WTC11 (cell line): ENCODE measurements around the gene FNDC7. TPM values are rescaled to one million over a fixed set of nuclear protein-coding genes. Genes with fewer than 3 reads are reported as not detected.

Experiments used
- ATAC-seq: fragments of 200-7000 bp; cut with Tn5 transposase; 2 replicates; pipeline ENCODE4 v1.10.0; 2021; ENCODE audit warnings: mild to moderate bottlenecking, moderate library complexity
- CTCF ChIA-PET: fragments of 300-600 bp; sonication (Branson Sonifier 250); formaldehyde crosslinking; loops from one replicate; lab custom pipeline; 2021; ENCODE audit warnings: antibody characterized with exemption; lab: Charles Lee
- POLR2A ChIA-PET: fragments of 350-600 bp; sonication (Branson Sonifier 250); formaldehyde crosslinking; loops from one replicate; lab custom pipeline; 2021; ENCODE audit warnings: antibody characterized with exemption; lab: Charles Lee
- DNase-seq: peaks from one replicate; pipeline ENCODE4 v3.0.0; 2021; ENCODE audit warnings: low spot score
- H3K27ac Mint-ChIP-seq: 2 replicates; pipeline ENCODE4 v1.8.0; 2021; ENCODE audit warnings: mixed read lengths
- H3K27me3 Mint-ChIP-seq: 2 replicates; pipeline ENCODE4 v1.8.0; 2021; ENCODE audit warnings: low read depth, mild to moderate bottlenecking, moderate library complexity, mixed read lengths
- H3K36me3 Mint-ChIP-seq: 2 replicates; pipeline ENCODE4 v1.8.0; 2021; ENCODE audit warnings: mixed read lengths
- H3K4me1 Mint-ChIP-seq: 2 replicates; pipeline ENCODE4 v1.8.0; 2022; ENCODE audit warnings: mixed read lengths
- H3K4me3 Mint-ChIP-seq: 2 replicates; pipeline ENCODE4 v1.8.0; 2021; ENCODE audit warnings: mild to moderate bottlenecking, moderate library complexity, mixed read lengths
- H3K9me3 Mint-ChIP-seq: 2 replicates; pipeline ENCODE4 v1.8.0; 2021; ENCODE audit warnings: mixed read lengths
- AR ChIP-seq: fragments of 250-450 bp; sonication (Bioruptor Pico); IDR thresholded peaks from 2 replicates; pipeline ENCODE4 v1.9.0; 2021; ENCODE audit warnings: mild to moderate bottlenecking
- CREB1 ChIP-seq: sonication (generic); formaldehyde crosslinking; IDR thresholded peaks from 2 replicates; pipeline ENCODE4 v1.8.0; 2023; ENCODE audit warnings: mild to moderate bottlenecking, missing genetic modification reagents
- CREM ChIP-seq: sonication (generic); formaldehyde crosslinking; IDR thresholded peaks from 2 replicates; pipeline ENCODE4 v1.8.1; 2022; ENCODE audit warnings: mild to moderate bottlenecking, missing genetic modification reagents, moderate library complexity
- E2F4 ChIP-seq: sonication (generic); formaldehyde crosslinking; IDR thresholded peaks from 2 replicates; pipeline ENCODE4 v1.8.1; 2022; ENCODE audit warnings: low read depth, mild to moderate bottlenecking, moderate library complexity, missing genetic modification reagents, borderline replicate concordance
- FOXJ3 ChIP-seq: sonication (generic); formaldehyde crosslinking; IDR thresholded peaks from 2 replicates; pipeline ENCODE4 v1.9.0; 2021; ENCODE audit warnings: missing genetic modification reagents, mild to moderate bottlenecking, borderline replicate concordance
- FOXP1 ChIP-seq: sonication (generic); formaldehyde crosslinking; IDR thresholded peaks from 2 replicates; pipeline ENCODE4 v1.8.0; 2022; ENCODE audit warnings: missing genetic modification reagents, mild to moderate bottlenecking, moderate library complexity, borderline replicate concordance
- IRF2 ChIP-seq: sonication (generic); formaldehyde crosslinking; IDR thresholded peaks from 2 replicates; pipeline ENCODE4 v1.8.0; 2022; ENCODE audit warnings: low read depth, missing genetic modification reagents, borderline replicate concordance
- JUN ChIP-seq: sonication (generic); formaldehyde crosslinking; IDR thresholded peaks from 2 replicates; pipeline ENCODE4 v1.8.0; 2023; ENCODE audit warnings: mild to moderate bottlenecking, missing genetic modification reagents
- KAT7 ChIP-seq: sonication (generic); formaldehyde crosslinking; IDR thresholded peaks from 2 replicates; pipeline ENCODE4 v1.8.1; 2023; ENCODE audit warnings: missing genetic modification reagents, mild to moderate bottlenecking, borderline replicate concordance
- MYBL2 ChIP-seq: sonication (generic); formaldehyde crosslinking; IDR thresholded peaks from 2 replicates; pipeline ENCODE4 v1.8.1; 2023; ENCODE audit warnings: mild to moderate bottlenecking, moderate library complexity, missing genetic modification reagents
- RORB ChIP-seq: fragments of 250-450 bp; sonication (Bioruptor Pico); IDR thresholded peaks from 2 replicates; pipeline ENCODE4 v1.9.0; 2021; ENCODE audit warnings: mild to moderate bottlenecking
- TCF7 ChIP-seq: sonication (generic); formaldehyde crosslinking; IDR thresholded peaks from 2 replicates; pipeline ENCODE4 v1.8.0; 2022; ENCODE audit warnings: mild to moderate bottlenecking, low read depth, missing genetic modification reagents, moderate library complexity
- ZMAT4 ChIP-seq: fragments of 250-450 bp; sonication (Bioruptor Pico); IDR thresholded peaks from 2 replicates; pipeline ENCODE4 v1.9.0; 2021; ENCODE audit warnings: mild to moderate bottlenecking
- ZNF138 ChIP-seq: sonication (generic); formaldehyde crosslinking; conservative IDR thresholded peaks from 2 replicates; pipeline ENCODE4 v1.8.1; 2022; ENCODE audit warnings: mild to moderate bottlenecking, moderate library complexity, missing genetic modification reagents
- ZNF232 ChIP-seq: sonication (generic); formaldehyde crosslinking; IDR thresholded peaks from 2 replicates; pipeline ENCODE4 v1.8.0; 2022; ENCODE audit warnings: mild to moderate bottlenecking, missing genetic modification reagents
- ZNF281 ChIP-seq: sonication (generic); formaldehyde crosslinking; IDR thresholded peaks from 2 replicates; pipeline ENCODE4 v1.8.0; 2023; ENCODE audit warnings: mild to moderate bottlenecking, missing genetic modification reagents
- ZNF416 ChIP-seq: fragments of 250-450 bp; sonication (Bioruptor Pico); IDR thresholded peaks from 2 replicates; pipeline ENCODE4 v1.9.0; 2021; ENCODE audit warnings: mild to moderate bottlenecking, inconsistent platforms
- ZNF532 ChIP-seq: fragments of 250-450 bp; sonication (Bioruptor Pico); IDR thresholded peaks from 2 replicates; pipeline ENCODE4 v1.9.0; 2021; ENCODE audit warnings: mild to moderate bottlenecking, borderline replicate concordance
- ZNF671 ChIP-seq: fragments of 250-450 bp; sonication (Bioruptor Pico); IDR thresholded peaks from 2 replicates; pipeline ENCODE4 v1.8.0; 2021; ENCODE audit warnings: mild to moderate bottlenecking
- ZSCAN18 ChIP-seq: fragments of 250-450 bp; sonication (Bioruptor Pico); IDR thresholded peaks from 2 replicates; pipeline ENCODE4 v2.1.2; 2022; ENCODE audit warnings: mild to moderate bottlenecking, moderate library complexity
- total RNA-seq: library from RNA; stranded (reverse); gene quantifications from 3 replicates; pipeline ENCODE4 v1.2.3, GENCODE V29; 2021

Gene FNDC7
- total RNA-seq, 1 experiment from 2014 or later, result 0.28 TPM

- TF ChIP-seq ZNF532 (CRISPR knock-in tag), result no peak
- no peak for TF ChIP-seq ZNF281 (CRISPR knock-in tag)
- TF ChIP-seq, all 79 proteins: peak for 0
Observed at GRCh38 chr1:108715932-108716331, 3.2 kb downstream of the FNDC7 start (continued).

GRCh38 chr1:108716437-108717230 lies 3.9 kb downstream of the FNDC7 start:
- Mint-ChIP-seq H3K36me3 (no peaks in the 10 kb centered on the region), H3K27ac (no peak overlapping the region), H3K4me3 (no peak overlapping the region), H3K9me3 (no peaks in the 10 kb centered on the region), H3K4me1 (peaks cover 28% of the 10 kb centered on the region), H3K27me3 (no peaks in the 10 kb centered on the region)
- TF ChIP-seq KAT7 (CRISPR knock-in tag), result no peak
- no peak for TF ChIP-seq E2F4 (CRISPR knock-in tag)
- no peak for TF ChIP-seq AR
- TF ChIP-seq IRF2 (CRISPR knock-in tag), result no peak
- TF ChIP-seq ZNF232 (CRISPR knock-in tag), result no peak
- TF ChIP-seq FOXJ3, result no peak
- no peak for TF ChIP-seq TCF7 (CRISPR knock-in tag)
- no peak for TF ChIP-seq ZNF671 (CRISPR knock-in tag)
- TF ChIP-seq FOXP1, result no peak
- no peak for TF ChIP-seq ZNF416 (CRISPR knock-in tag)
- TF ChIP-seq RORB (CRISPR knock-in tag), result no peak
- TF ChIP-seq CREB1, result no peak
- TF ChIP-seq MYBL2, result no peak
- no peak for TF ChIP-seq CREM (CRISPR knock-in tag)
- TF ChIP-seq ZNF138 (CRISPR knock-in tag), result no peak
- no peak for TF ChIP-seq JUN (CRISPR knock-in tag)
- no peak for TF ChIP-seq ZSCAN18 (CRISPR knock-in tag)
- no peak for TF ChIP-seq ZMAT4 (CRISPR knock-in tag)
- ATAC-seq (no peak), DNase-seq (no peak)
- CTCF ChIA-PET, result interaction anchor here (0.6 kb wide), 1 partner anchor 37 kb away, joined by 7 read pairs; no protein-coding TSS in a partner anchor
- POLR2A ChIA-PET, result no interaction called here
